PC-9 (cell line): ENCODE data around the gene GMDS. TPM values are rescaled to one million over a fixed set of nuclear protein-coding genes. Genes with fewer than 3 reads are reported as not detected.

Experiments used
- BruUV-seq: library from RNA; stranded (reverse); fragments of 400-500 nt; replicated peaks from 2 replicates; lab custom pipeline; 2021; lab: Mats Ljungman, UMichigan
- CTCF ChIA-PET: fragments of 300-600 bp; sonication (Branson Sonifier 250); formaldehyde crosslinking; loops from one replicate; lab custom pipeline; 2022; ENCODE audit warnings: antibody characterized with exemption; lab: Charles Lee
- POLR2A ChIA-PET: fragments of 300-600 bp; sonication (Branson Sonifier 250); formaldehyde crosslinking; loops from one replicate; lab custom pipeline; 2022; ENCODE audit warnings: antibody characterized with exemption; ENCODE audit not compliant: unreplicated experiment; lab: Charles Lee
- DNase-seq, 2 experiments: peaks; one replicate each; pipeline versions ENCODE4 v3.0.0 to v3.0.0-alpha.2; 2015 to 2022; ENCODE audit warnings: mixed read lengths in 1 of 2
- H2AFZ ChIP-seq: fragments of 200-600 bp; sonication (generic); 2 replicates; pipeline ENCODE4 v1.8.1; 2017; ENCODE audit warnings: antibody characterized with exemption
- H3F3A ChIP-seq: fragments of 200-600 bp; sonication (generic); 2 replicates; pipeline ENCODE4 v1.8.1; 2017; ENCODE audit warnings: antibody characterized with exemption, mild to moderate bottlenecking, low read depth; ENCODE audit not compliant: insufficient read depth
- H3K27ac ChIP-seq: fragments of 200-600 bp; sonication (generic); 2 replicates; pipeline ENCODE4 v1.6.1; 2016; ENCODE audit warnings: mixed run types
- H3K27me3 ChIP-seq: fragments of 200-600 bp; sonication (generic); 2 replicates; pipeline ENCODE4 v1.6.1; 2016; ENCODE audit warnings: low read depth, mixed run types; ENCODE audit not compliant: insufficient read depth
- H3K36me3 ChIP-seq: fragments of 200-600 bp; sonication (generic); 2 replicates; pipeline ENCODE4 v1.6.1; 2016; ENCODE audit warnings: low read depth, mixed run types
- H3K4me1 ChIP-seq: fragments of 200-600 bp; sonication (generic); replicated peaks from 2 replicates; pipeline ENCODE4 v1.6.1; 2016; ENCODE audit warnings: mixed run types; ENCODE audit not compliant: insufficient read depth
- H3K4me2 ChIP-seq: fragments of 200-600 bp; sonication (generic); 2 replicates; pipeline ENCODE4 v1.6.1; 2017; ENCODE audit warnings: mixed run types
- H3K4me3 ChIP-seq: fragments of 200-600 bp; sonication (generic); 2 replicates; pipeline ENCODE4 v1.6.1; 2016; ENCODE audit warnings: mixed run types
- H3K79me2 ChIP-seq: fragments of 200-600 bp; sonication (generic); 2 replicates; pipeline ENCODE4 v1.6.1; 2017; ENCODE audit warnings: low read depth, mixed run types
- H3K9me2 ChIP-seq: fragments of 200-600 bp; sonication (generic); 2 replicates; pipeline ENCODE4 v1.8.1; 2017; ENCODE audit warnings: mild to moderate bottlenecking; ENCODE audit not compliant: insufficient read depth
- H3K9me3 ChIP-seq: fragments of 200-600 bp; sonication (generic); 2 replicates; pipeline ENCODE4 v1.8.1; 2016; ENCODE audit warnings: low read depth; ENCODE audit not compliant: insufficient read depth
- H4K20me1 ChIP-seq: fragments of 200-600 bp; sonication (generic); 2 replicates; pipeline ENCODE4 v1.8.1; 2017; ENCODE audit not compliant: insufficient read depth
- CTCF ChIP-seq: fragments of 200-600 bp; sonication (generic); conservative IDR thresholded peaks from 2 replicates; pipeline ENCODE4 v1.6.1; 2017; ENCODE audit warnings: mixed run types, antibody characterized with exemption, mild to moderate bottlenecking, moderate library complexity
- EZH2 ChIP-seq: fragments of 200-600 bp; sonication (generic); IDR thresholded peaks from 2 replicates; pipeline ENCODE4 v1.8.0; 2017; ENCODE audit warnings: antibody characterized with exemption, low read depth
- intact Hi-C: fragments of 100-400 bp; cut with micrococcal nuclease; formaldehyde crosslinking; loops from one replicate; pipeline ENCODE4 v1.10.0; 2022; ENCODE audit not compliant: unreplicated experiment
- total RNA-seq: library from RNA; stranded (reverse); gene quantifications from 2 replicates; pipeline ENCODE4 v1.2.3, GENCODE V29; 2021

Gene GMDS
- total RNA-seq, 1 experiment from 2014 or later = 30.1 TPM

GRCh38 chr6:2229039-2229438 lies 16.4 kb downstream of the GMDS start:
- Histone ChIP-seq H4K20me1 (no peaks in the 10 kb centered on the region; the same call in 1 of the 2 replicates), H3K4me1 (peaks cover 16% of the 10 kb centered on the region), H3F3A (no peaks in the 10 kb centered on the region; the same call in 1 of the 2 replicates), H2AFZ (no peak overlapping the region), H3K27me3 (no peaks in the 10 kb centered on the region), H3K79me2 (0 out of 2 replicates have a peak, but pooled peaks cover 7% of the 10 kb centered on the region), H3K27ac (no peak overlapping the region), H3K9me3 (no peaks in the 10 kb centered on the region), H3K9me2 (no peaks in the 10 kb centered on the region), H3K4me3 (no peak overlapping the region), H3K36me3 (no peaks in the 10 kb centered on the region), H3K4me2 (no peak overlapping the region)
- ChIA-PET POLR2A (interaction anchor here (0.7 kb wide), 1 partner anchor 9 kb away, joined by 4 read pairs; no protein-coding TSS in a partner anchor), CTCF (no interaction called here)
- BruUV-seq = no TSS peak
- intact Hi-C loops = no loop called here
- TF ChIP-seq EZH2 (no peak), CTCF (no peak)
- DNase-seq = no peak

GRCh38 chr6:2228392-2228791 lies 17.0 kb downstream of the GMDS start:
- POLR2A ChIA-PET = interaction anchor here (0.7 kb wide), 1 partner anchor 9 kb away, joined by 4 read pairs; no protein-coding TSS in a partner anchor

GRCh38 chr6:2226775-2227174 lies 18.6 kb downstream of the GMDS start:
- TF ChIP-seq EZH2 = no peak
- no peak for TF ChIP-seq CTCF
- Histone ChIP-seq H3K9me2 (no peaks in the 10 kb centered on the region), H4K20me1 (no peaks in the 10 kb centered on the region; the same call in 1 of the 2 replicates), H3K27ac (no peak overlapping the region), H3F3A (no peaks in the 10 kb centered on the region; the same call in 1 of the 2 replicates), H3K79me2 (0 out of 2 replicates have a peak, but pooled peaks cover 7% of the 10 kb centered on the region), H3K36me3 (no peaks in the 10 kb centered on the region), H3K27me3 (no peaks in the 10 kb centered on the region), H2AFZ (no peak overlapping the region), H3K4me1 (peaks cover 16% of the 10 kb centered on the region), H3K4me3 (no peak overlapping the region), H3K9me3 (no peaks in the 10 kb centered on the region), H3K4me2 (no peak overlapping the region)
- ChIA-PET POLR2A (no interaction called here), CTCF (no interaction called here)
- intact Hi-C loops = no loop called here
- no TSS peak for BruUV-seq
- DNase-seq = no peak

More at GRCh38 chr6:2228392-2228791, 17.0 kb downstream of the GMDS start:
- Histone ChIP-seq H3K27me3 (no peaks in the 10 kb centered on the region), H3K36me3 (no peaks in the 10 kb centered on the region), H3F3A (no peaks in the 10 kb centered on the region; the same call in 1 of the 2 replicates), H3K4me2 (no peak overlapping the region), H3K9me2 (no peaks in the 10 kb centered on the region), H4K20me1 (no peaks in the 10 kb centered on the region; the same call in 1 of the 2 replicates), H3K27ac (no peak overlapping the region), H3K4me3 (no peak overlapping the region), H3K9me3 (no peaks in the 10 kb centered on the region), H2AFZ (no peak overlapping the region), H3K4me1 (peaks cover 16% of the 10 kb centered on the region), H3K79me2 (0 out of 2 replicates have a peak, but pooled peaks cover 7% of the 10 kb centered on the region)
- no peak for DNase-seq
- intact Hi-C loops = no loop called here
- BruUV-seq = no TSS peak
- TF ChIP-seq CTCF = no peak
- no peak for TF ChIP-seq EZH2
- CTCF ChIA-PET = no interaction called here
